GM18868 (cell line): Measurements from ENCODE around the gene PAX2.

Source experiments
- ATAC-seq: cut with Tn5 transposase; IDR thresholded peaks from one replicate; pipeline ENCODE4 v1.9.1; 2021; ENCODE audit warnings: mild to moderate bottlenecking, moderate library complexity; ENCODE audit not compliant: unreplicated experiment

PAX2 gene

DNA sequence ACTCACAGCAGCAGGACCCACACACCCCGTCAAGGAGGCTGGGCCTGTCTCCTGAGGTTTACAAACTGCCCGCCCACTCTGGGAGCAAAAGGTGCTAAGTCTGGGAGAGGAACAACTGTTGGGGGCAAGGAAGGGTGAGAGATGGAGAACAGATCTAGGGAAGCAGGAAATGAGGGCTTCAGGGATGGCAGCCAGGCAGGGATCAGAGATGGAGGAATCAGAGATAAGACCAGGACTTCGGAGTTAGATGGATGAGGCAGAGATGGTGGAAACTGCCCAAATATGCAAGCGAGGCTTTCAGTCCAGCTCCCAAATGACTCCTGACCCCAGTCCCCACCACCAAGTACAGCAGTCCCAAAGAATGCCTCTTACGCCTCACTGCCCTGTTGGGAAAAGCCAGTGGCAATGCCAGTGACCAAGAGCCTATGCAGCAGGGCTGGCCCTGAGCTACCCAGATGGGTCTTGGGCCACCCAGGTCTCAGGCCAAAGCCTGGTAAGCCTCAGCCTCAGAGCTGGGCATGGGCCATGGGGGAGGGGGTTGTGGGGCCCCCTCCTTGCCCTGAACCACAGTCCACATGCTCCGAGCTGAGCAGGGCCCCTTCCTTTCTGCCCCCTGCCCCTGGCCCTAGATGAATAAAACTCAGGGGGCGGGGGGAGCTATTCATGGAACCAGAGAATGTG, 127.9 kb downstream of the PAX2 start:
- no peak for ATAC-seq

DNA sequence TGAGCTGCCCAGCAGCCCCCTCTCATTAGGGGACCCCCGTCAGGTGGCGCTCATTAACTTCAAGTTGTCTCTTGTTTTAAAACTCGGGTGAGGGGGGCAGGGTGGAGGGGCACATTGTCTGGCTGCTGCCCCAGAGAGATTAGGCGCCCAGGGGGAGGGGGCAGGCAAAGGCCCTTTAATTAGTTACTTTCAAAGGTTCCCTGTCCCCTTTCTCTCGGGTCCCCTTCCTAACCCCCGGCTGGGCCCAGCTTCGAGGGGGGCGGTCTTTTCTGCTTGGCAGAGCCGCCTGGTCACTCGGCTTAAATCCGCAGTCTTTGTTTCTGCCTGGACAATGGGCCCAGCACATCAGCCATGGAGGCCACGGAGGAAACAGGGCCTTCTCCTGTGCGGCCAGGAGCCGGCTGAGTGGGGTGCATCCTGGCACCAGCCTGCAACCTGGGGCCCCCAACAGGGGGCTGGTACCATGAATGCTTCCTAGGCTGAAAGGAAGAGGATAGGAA, 128.5 kb downstream of the PAX2 start:
- ATAC-seq, result no peak

DNA sequence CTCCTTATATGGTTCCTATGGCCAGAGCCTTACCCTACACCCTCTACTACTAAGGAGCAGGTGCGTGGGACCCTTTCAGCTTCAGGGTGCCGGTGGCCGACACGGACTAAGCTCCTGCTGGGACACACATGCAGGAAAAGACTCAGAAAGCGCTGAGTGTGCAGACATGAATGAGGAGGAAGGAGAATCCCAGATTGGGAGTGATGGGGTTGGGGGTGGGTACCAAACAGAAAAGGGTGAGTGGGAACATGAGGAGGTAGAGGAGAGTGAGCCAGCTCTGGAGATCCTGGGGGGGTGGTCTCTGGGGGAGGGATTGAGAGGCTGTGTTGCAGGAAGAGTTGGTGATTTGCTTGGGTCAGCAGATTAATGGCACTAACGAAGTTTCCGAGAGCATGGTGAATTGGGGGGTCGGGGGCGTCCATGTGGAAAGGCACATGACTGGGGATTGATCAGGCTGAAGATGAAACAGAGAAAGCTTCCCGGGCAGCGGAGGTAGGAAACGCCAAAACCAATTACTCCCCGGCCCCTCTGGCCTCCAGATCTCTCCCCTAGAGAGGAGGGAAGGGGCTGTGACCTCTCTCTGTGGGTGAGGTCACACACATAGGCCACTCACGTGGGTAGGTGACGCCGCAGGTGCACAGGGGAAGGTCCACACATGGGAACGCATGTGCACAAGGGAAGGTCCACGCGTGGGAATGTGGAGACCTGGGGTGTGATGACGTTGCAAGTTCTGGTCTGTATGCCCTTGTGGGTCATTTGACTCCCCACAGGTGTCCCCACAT, 129.5 kb downstream of the PAX2 start:
- ATAC-seq, result no peak

GRCh38 chr10:100875484-100876166, 130.2 kb downstream of the PAX2 start:
- ATAC-seq, result no peak

- no peak for ATAC-seq
Measured at GRCh38 chr10:100876585-100877460, 131.4 kb downstream of the PAX2 start.

DNA sequence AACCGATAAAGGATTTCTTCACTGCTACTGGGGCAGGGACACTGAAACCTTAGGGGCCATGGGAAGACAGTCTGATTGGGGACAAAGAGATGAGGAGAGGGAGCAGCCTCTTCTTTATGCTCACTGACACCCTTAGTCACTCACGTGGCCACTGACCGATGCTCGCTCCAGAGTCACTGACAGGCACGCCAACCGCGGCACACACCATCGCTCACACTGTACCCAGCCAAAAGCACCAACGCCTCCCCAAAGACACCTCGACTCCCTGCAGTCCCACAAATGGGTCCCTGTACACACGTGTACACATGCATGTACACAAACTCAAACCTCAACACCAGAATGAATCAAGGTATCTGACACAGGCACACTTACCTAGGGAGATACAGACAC, 132.1 kb downstream of the PAX2 start:
- no peak for ATAC-seq

GRCh38 chr10:100878291-100878910, 133.0 kb downstream of the PAX2 start:
- no peak for ATAC-seq
